Measurements from ENCODE around the gene CA5B. TPM values are rescaled to one million over a fixed set of nuclear protein-coding genes. Genes with fewer than 3 reads are reported as not detected.

CA5B gene
- total RNA-seq, 4 donors from 2014 or later: 7.4 to 21.7 (median 19.1) TPM

DNA sequence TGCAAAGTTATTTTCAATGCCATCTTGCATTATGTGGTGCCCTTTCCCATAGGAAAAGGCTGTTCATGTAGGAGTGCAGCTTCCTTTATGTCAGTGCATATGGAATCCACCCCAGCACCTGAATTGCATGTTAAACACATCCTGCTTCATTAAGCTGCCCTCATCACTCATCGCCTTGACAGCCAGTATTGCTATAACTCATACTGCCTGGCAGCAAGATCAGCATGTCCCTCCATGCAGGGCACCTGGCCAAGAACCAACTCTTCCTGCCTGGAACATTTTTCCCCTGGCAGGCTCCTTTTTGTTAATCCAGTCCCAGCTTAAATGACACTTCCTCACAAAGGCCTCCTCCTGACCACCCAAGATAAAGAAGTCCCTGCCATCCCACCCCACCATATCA, 23.5 kb upstream of the CA5B start:
- no peaks in the 10 kb centered on the region for H3K4me1 ChIP-seq
- TF ChIP-seq, protein P1, sequence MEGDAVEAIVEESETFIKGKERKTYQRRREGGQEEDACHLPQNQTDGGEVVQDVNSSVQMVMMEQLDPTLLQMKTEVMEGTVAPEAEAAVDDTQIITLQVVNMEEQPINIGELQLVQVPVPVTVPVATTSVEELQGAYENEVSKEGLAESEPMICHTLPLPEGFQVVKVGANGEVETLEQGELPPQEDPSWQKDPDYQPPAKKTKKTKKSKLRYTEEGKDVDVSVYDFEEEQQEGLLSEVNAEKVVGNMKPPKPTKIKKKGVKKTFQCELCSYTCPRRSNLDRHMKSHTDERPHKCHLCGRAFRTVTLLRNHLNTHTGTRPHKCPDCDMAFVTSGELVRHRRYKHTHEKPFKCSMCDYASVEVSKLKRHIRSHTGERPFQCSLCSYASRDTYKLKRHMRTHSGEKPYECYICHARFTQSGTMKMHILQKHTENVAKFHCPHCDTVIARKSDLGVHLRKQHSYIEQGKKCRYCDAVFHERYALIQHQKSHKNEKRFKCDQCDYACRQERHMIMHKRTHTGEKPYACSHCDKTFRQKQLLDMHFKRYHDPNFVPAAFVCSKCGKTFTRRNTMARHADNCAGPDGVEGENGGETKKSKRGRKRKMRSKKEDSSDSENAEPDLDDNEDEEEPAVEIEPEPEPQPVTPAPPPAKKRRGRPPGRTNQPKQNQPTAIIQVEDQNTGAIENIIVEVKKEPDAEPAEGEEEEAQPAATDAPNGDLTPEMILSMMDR (IDR thresholded peaks at IDR 0.05): no peak
- TF ChIP-seq POLR2A (IDR thresholded peaks at IDR 0.05): no peak
- no peaks in the 10 kb centered on the region for H3K36me3 ChIP-seq
- no peaks in the 10 kb centered on the region for H3K27me3 ChIP-seq
- no peak for DNase-seq
- H3K27ac ChIP-seq: no peak overlapping the region
- no peaks in the 10 kb centered on the region for H3K9me3 ChIP-seq
- H3K4me3 ChIP-seq: no peak overlapping the region

DNA sequence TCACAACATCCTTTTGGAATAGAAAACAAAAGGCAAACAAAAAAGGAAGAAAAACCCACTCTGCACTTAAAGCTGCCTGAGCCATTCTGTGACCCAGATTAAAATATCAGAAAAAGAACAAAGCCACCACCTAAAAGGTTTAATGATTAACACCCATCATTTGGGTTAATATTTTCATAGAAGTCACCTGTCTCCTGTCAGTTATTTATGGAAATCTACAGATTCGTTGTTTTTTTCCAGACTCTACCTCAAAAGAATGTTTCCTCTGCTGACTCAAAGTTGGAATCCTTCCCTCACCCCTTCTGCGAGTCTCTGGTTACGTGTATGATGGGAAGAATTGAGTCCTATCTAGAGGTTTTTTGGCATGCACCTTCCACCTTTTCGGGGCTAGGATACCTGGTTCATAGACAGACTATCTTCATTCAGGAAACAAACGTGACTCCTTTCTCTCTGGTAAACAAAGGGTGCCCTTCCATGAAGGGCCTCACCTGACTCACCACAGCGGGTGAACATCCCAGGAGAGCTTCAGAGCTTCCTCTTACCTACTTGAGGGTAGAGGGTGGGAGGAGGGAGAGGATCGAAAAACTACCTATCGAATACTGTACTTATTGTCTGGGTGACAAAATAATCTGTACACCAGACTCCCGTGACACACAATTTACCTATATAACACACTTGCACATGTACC, 19.6 kb upstream of the CA5B start:
- no peaks in the 10 kb centered on the region for H3K27me3 ChIP-seq
- H3K27ac ChIP-seq: no peak overlapping the region
- H3K36me3 ChIP-seq: no peaks in the 10 kb centered on the region
- H3K4me3 ChIP-seq: no peak overlapping the region
- DNase-seq: no peak
- no peak for TF ChIP-seq POLR2A (IDR thresholded peaks at IDR 0.05)
- TF ChIP-seq, protein P1 (IDR thresholded peaks at IDR 0.05): no peak
- no peaks in the 10 kb centered on the region for H3K9me3 ChIP-seq
- no peaks in the 10 kb centered on the region for H3K4me1 ChIP-seq

DNA sequence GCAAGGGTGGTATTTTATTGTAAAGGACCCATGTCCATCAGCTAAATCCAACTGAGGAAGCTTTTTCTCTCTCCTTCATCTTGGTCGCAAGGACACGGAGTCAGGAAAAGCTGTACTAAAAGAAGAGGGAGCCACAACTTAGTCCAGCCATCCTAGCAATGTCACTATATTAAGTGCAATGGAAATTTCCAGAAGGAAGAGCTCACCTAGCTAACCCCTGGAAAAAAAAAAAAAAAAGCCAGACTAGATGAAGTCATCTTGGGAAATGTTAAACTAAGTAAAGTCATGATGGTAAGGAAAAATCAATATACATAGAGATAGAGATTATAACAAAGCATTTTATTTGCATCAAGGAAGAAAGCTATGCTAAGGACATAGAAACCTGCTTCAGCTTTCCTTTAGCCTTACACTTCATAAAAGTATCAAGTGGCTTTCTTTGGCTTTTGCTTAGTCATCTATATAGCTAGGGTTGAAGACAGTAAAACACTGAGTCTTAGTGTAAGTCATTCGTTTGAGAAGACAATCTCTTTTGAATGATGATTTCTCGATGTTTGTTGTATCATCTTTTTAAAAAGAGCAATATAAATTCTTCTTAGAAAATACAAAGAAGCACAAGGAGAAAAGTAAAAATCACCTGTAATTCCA, 18.6 kb upstream of the CA5B start:
- no peak for TF ChIP-seq POLR2A (IDR thresholded peaks at IDR 0.05)
- TF ChIP-seq, protein P1 (IDR thresholded peaks at IDR 0.05): no peak
- H3K4me1 ChIP-seq: no peaks in the 10 kb centered on the region
- H3K36me3 ChIP-seq: no peaks in the 10 kb centered on the region
- no peak for DNase-seq
- no peaks in the 10 kb centered on the region for H3K9me3 ChIP-seq
- no peak overlapping the region for H3K4me3 ChIP-seq
- H3K27ac ChIP-seq: no peak overlapping the region
- no peaks in the 10 kb centered on the region for H3K27me3 ChIP-seq

DNA sequence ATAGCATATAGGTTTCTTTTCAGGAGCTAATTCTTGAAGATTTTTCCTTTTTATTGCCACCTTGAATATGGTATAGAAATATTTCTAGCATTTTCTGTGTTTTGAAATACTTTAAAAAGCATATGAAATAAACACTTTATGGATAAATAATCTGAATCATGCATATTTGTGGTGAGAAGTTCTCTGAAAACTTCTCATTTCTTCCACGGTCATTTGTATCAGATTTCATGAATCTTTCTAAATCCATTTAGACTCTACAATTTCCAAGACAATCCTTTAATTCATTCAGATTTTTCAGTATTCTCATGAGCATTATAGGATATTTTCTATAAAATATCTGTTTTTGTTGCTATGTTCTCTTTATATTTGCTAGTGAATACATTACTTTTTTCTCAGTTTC, 16.2 kb upstream of the CA5B start:
- no peaks in the 10 kb centered on the region for H3K9me3 ChIP-seq
- H3K27ac ChIP-seq: no peak overlapping the region
- TF ChIP-seq, protein P1 (IDR thresholded peaks at IDR 0.05): no peak
- TF ChIP-seq POLR2A (IDR thresholded peaks at IDR 0.05): no peak
- no peak for DNase-seq
- no peaks in the 10 kb centered on the region for H3K36me3 ChIP-seq
- no peaks in the 10 kb centered on the region for H3K27me3 ChIP-seq
- H3K4me3 ChIP-seq: no peak overlapping the region
- H3K4me1 ChIP-seq: no peaks in the 10 kb centered on the region

DNA sequence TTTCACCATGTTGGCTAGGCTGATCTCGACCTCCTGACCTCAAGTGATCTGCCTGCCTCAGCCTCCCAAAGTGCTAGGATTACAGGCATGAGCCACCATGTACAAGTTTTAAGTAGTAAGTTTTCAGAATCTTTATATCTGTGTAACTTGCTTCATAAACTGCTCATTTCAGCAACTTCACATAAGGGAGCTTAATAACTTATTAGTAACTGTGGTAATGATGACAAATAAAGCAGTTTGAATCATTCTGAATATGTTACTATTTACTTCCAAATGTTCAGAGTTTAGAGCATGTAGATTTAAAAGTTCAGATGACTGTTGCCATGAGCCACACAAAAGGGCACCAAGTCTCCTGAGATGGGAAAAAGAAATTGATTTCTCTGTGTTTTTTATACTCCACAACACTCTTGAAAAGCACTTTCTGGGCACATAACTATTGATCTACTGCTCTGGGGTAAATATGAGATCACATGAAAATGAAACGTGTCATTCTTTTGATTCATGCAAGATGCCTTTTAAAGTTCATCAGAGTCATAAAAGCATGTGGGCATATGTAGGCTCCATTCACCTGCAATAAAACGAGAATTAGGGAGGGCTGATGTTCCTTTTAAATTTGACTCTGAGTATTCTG, 14.1 kb upstream of the CA5B start:
- no peak for TF ChIP-seq POLR2A (IDR thresholded peaks at IDR 0.05)
- TF ChIP-seq, protein P1 (IDR thresholded peaks at IDR 0.05): no peak
- DNase-seq: no peak
- Histone ChIP-seq H3K36me3 (no peaks in the 10 kb centered on the region), H3K27me3 (no peaks in the 10 kb centered on the region), H3K4me3 (no peak overlapping the region), H3K4me1 (no peaks in the 10 kb centered on the region), H3K9me3 (no peaks in the 10 kb centered on the region), H3K27ac (no peak overlapping the region)
